HepG2 (cell line): ENCODE measurements around the gene ADPRM. TPM values are rescaled to one million over a fixed set of nuclear protein-coding genes. Genes with fewer than 3 reads are reported as not detected.

Experiments used
- AKAP8 ChIP-seq: sonication (generic); formaldehyde crosslinking; IDR thresholded peaks from 2 replicates; pipeline ENCODE4 v1.5.1; 2020; ENCODE audit warnings: mild to moderate bottlenecking, missing genetic modification reagents
- ARHGAP35 ChIP-seq: sonication (generic); formaldehyde crosslinking; IDR thresholded peaks from 2 replicates; pipeline ENCODE4 v1.9.0; 2022; ENCODE audit warnings: mild to moderate bottlenecking, inconsistent platforms, moderate library complexity, missing genetic modification reagents, borderline replicate concordance
- ARID2 ChIP-seq: sonication (generic); formaldehyde crosslinking; IDR thresholded peaks from 2 replicates; pipeline ENCODE4 v1.8.1; 2022; ENCODE audit warnings: mild to moderate bottlenecking, missing genetic modification reagents, borderline replicate concordance
- CBX1 ChIP-seq: IDR thresholded peaks from one replicate; pipeline ENCODE4 v1.6.1; 2016; ENCODE audit warnings: antibody characterized with exemption, low read depth
- CENPBD1 ChIP-seq: sonication (generic); formaldehyde crosslinking; IDR thresholded peaks from 2 replicates; pipeline ENCODE4 v1.8.0; 2022; ENCODE audit warnings: missing genetic modification reagents, low read depth, mild to moderate bottlenecking, borderline replicate concordance
- FLYWCH1 ChIP-seq: sonication (generic); formaldehyde crosslinking; IDR thresholded peaks from 2 replicates; pipeline ENCODE4 v1.8.1; 2023; ENCODE audit warnings: mild to moderate bottlenecking, missing genetic modification reagents
- HCFC1 ChIP-seq: fragments of 150-350 bp; IDR thresholded peaks from 2 replicates; pipeline ENCODE4 v1.6.1; 2014; ENCODE audit warnings: low read depth, low read length
- MXD1 ChIP-seq: sonication (generic); formaldehyde crosslinking; IDR thresholded peaks from 2 replicates; pipeline ENCODE4 v1.4.0; 2020; ENCODE audit warnings: mild to moderate bottlenecking, missing genetic modification reagents
- NCOR1 ChIP-seq: fragments of 200-600 bp; sonication (generic); IDR thresholded peaks from 2 replicates; pipeline ENCODE4 v1.7.0; 2017; ENCODE audit warnings: antibody characterized with exemption, low read length, borderline replicate concordance
- NFYC ChIP-seq: IDR thresholded peaks from 2 replicates; pipeline ENCODE4 v1.6.1; 2016; ENCODE audit warnings: missing genetic modification reagents, missing compliant biosample characterization
- ONECUT2 ChIP-seq: sonication (generic); formaldehyde crosslinking; IDR thresholded peaks from 2 replicates; pipeline ENCODE4 v1.4.0; 2020; ENCODE audit warnings: missing genetic modification reagents
- RBM39 ChIP-seq: fragments of 200-400 bp; formaldehyde crosslinking; IDR thresholded peaks from one replicate; pipeline ENCODE4 v1.6.1; 2018; ENCODE audit warnings: antibody characterized with exemption, mild to moderate bottlenecking, low read depth, low read length; ENCODE audit not compliant: poor library complexity, severe bottlenecking
- SOX5 ChIP-seq: IDR thresholded peaks from 2 replicates; pipeline ENCODE4 v1.6.1; 2016; ENCODE audit warnings: borderline replicate concordance
- TEAD3 ChIP-seq: optimal IDR thresholded peaks from 2 replicates; pipeline ENCODE3; 2016; ENCODE audit warnings: borderline replicate concordance
- TFDP1 ChIP-seq: IDR thresholded peaks from 2 replicates; pipeline ENCODE4 v1.6.1; 2016; ENCODE audit warnings: missing compliant biosample characterization, missing genetic modification reagents, borderline replicate concordance
- ZBTB7A ChIP-seq: sonication (generic); formaldehyde crosslinking; IDR thresholded peaks from 2 replicates; pipeline ENCODE4 v1.8.0; 2022; ENCODE audit warnings: mild to moderate bottlenecking, missing genetic modification reagents
- ZMAT3 ChIP-seq: sonication (generic); formaldehyde crosslinking; conservative IDR thresholded peaks from 2 replicates; pipeline ENCODE4 v1.7.0; 2021; ENCODE audit warnings: missing genetic modification reagents
- ZMYM4 ChIP-seq: sonication (generic); formaldehyde crosslinking; IDR thresholded peaks from 2 replicates; pipeline ENCODE4 v1.8.1; 2023; ENCODE audit warnings: mild to moderate bottlenecking, missing genetic modification reagents
- ZNF234 ChIP-seq: sonication (generic); formaldehyde crosslinking; conservative IDR thresholded peaks from 2 replicates; pipeline ENCODE4 v1.5.1; 2020; ENCODE audit warnings: mild to moderate bottlenecking, missing genetic modification reagents
- ZNF317 ChIP-seq: sonication (generic); formaldehyde crosslinking; IDR thresholded peaks from 2 replicates; pipeline ENCODE4 v1.5.0; 2020; ENCODE audit warnings: mild to moderate bottlenecking, missing genetic modification reagents
- ZNF451 ChIP-seq: sonication (generic); formaldehyde crosslinking; IDR thresholded peaks from 2 replicates; pipeline ENCODE4 v1.5.0; 2020; ENCODE audit warnings: mild to moderate bottlenecking, missing genetic modification reagents
- ZNF564 ChIP-seq: sonication (generic); formaldehyde crosslinking; IDR thresholded peaks from 2 replicates; pipeline ENCODE4 v1.8.1; 2023; ENCODE audit warnings: mild to moderate bottlenecking, missing genetic modification reagents
- ZNF576 ChIP-seq: sonication (generic); formaldehyde crosslinking; IDR thresholded peaks from 2 replicates; pipeline ENCODE4 v1.4.0; 2020; ENCODE audit warnings: mild to moderate bottlenecking, missing genetic modification reagents
- ZNF75D ChIP-seq: sonication (generic); formaldehyde crosslinking; IDR thresholded peaks from 2 replicates; pipeline ENCODE4 v1.8.1; 2023; ENCODE audit warnings: missing genetic modification reagents, mild to moderate bottlenecking, borderline replicate concordance
- ZNF768 ChIP-seq: sonication (generic); formaldehyde crosslinking; IDR thresholded peaks from 2 replicates; pipeline ENCODE4 v1.4.0; 2020; ENCODE audit warnings: missing genetic modification reagents
- ZSCAN31 ChIP-seq: sonication (generic); formaldehyde crosslinking; IDR thresholded peaks from 2 replicates; pipeline ENCODE4 v1.5.0; 2020; ENCODE audit warnings: low read depth, mild to moderate bottlenecking, missing genetic modification reagents
- polyA plus RNA-seq, 8 experiments: library from polyadenylated mRNA; depleted of rRNA in 3 of 8; stranded (reverse) in 7 of 8; unstranded in 1 of 8; fragments of >200 nt; fragmentation: Illumina TruSeq in 4 of 8; extraction: Trizol in 4 of 8; gene quantifications; 2 replicates each; pipeline versions ENCODE4 v1.2.1 to v1.2.3, GENCODE V29; 2011 to 2016; ENCODE audit warnings: low read depth in 4 of 8, missing spikeins in 1 of 8, mixed read lengths in 1 of 8; ENCODE audit not compliant: insufficient read depth in 1 of 8
- total RNA-seq, 5 experiments: library from RNA; depleted of rRNA; stranded (reverse); fragments of >200 nt; fragmentation: Illumina TruSeq; extraction: Trizol; gene quantifications; 2 replicates each; pipeline ENCODE4 v1.2.3, GENCODE V29; 2016; ENCODE audit warnings: low read depth in 1 of 5
- TF ChIP-seq, protein P1 (sequence below): sonication (generic); formaldehyde crosslinking; IDR thresholded peaks from 2 replicates; pipeline ENCODE4 v1.8.1; 2023; ENCODE audit warnings: mild to moderate bottlenecking, inconsistent platforms, moderate library complexity, missing genetic modification reagents, borderline replicate concordance

ADPRM gene
- total and polyA plus RNA-seq, 2 of the 13 experiments (the other 11 are each of a cell fraction or from before 2014, with no cell fraction given): 5.6 to 10.8 TPM

DNA sequence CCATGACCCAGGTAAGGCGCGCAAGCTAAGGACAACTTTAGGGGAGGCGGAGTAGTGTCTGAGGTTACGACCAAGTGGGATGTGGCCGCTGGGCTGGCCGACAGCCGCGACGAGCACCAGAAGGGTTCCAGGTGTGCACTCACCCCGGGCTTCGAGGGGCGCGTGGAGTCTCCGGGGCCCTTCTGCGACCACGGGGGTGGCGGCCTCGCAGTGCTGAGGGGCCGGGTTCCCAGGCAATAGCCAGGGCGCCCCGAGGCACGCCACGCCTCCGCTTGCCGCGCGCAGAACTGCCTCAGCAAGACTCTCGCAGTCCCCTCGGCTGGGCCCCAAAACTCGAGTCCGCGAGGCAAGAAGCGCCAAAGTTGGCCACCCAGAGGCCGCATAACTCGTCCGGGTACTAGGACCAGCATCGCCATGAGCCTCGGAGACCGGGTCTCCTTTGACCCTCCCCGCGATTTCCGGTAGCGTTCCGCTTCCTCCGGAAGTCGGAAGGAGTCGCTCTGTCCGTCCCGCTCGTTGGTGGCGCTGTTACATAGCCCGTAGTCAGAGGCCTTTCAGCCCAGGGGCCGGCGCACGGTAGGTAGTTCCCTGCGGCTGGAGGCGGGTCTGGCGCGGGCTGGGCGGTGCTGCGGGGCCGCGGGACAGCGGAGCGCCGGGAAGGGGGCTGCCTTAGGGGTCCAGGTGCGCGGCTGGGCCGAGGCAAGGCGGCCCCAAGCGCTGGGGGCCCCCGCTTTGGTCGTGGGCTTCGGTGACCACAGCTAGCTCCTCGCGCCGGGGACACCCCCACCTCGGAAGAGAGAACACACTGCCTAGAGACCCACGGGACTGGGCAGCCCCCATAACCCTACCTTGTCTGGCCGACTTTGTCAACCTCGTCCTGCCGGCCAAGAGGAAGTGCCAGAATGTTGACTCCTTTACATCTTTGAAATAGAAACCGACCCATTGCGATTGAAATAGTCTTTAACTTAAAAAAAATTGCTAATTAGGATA, at the start of gene ADPRM, which contains the start of gene SCO1 (continued):
- TF ChIP-seq ARID2 (peak; percentile 49; the same call in 1 of the 2 replicates), FLYWCH1 (CRISPR knock-in tag) (no peak), AKAP8 (CRISPR knock-in tag) (no peak), TEAD3 (CRISPR knock-in tag) (peak; percentile 58), ZNF234 (0 out of 2 replicates have a peak, but pooled peaks have one; percentile 29), ZNF451 (CRISPR knock-in tag) (peak; percentile 70; the same call in 1 of the 2 replicates), ONECUT2 (peak; percentile 20; the same call in 1 of the 2 replicates), MXD1 (CRISPR knock-in tag) (peak; percentile 94), NFYC (CRISPR knock-in tag) (peak; percentile 59), ZNF564 (CRISPR knock-in tag) (no peak; the same call in 1 of the 2 replicates), ZNF576 (CRISPR knock-in tag) (no peak), ARHGAP35 (0 out of 2 replicates have a peak, but pooled peaks have one; percentile 35), CENPBD1 (CRISPR knock-in tag) (no peak), SOX5 (CRISPR knock-in tag) (peak; percentile 57; the same call in 1 of the 2 replicates), NCOR1 (no peak), ZMAT3 (CRISPR knock-in tag) (peak; percentile 94), ZNF317 (0 out of 2 replicates have a peak, but pooled peaks have one; percentile 48), ZMYM4 (peak; percentile 95), ZNF768 (CRISPR knock-in tag) (peak; percentile 67; the same call in 1 of the 2 replicates), HCFC1 (peak; percentile 62), ZBTB7A (CRISPR knock-in tag) (peak; percentile 91), ZSCAN31 (peak; percentile 64), ZNF75D (CRISPR knock-in tag) (no peak), RBM39 (peak; percentile 50), CBX1 (peak; percentile 77), TFDP1 (CRISPR knock-in tag) (peak; percentile 55)
- TF ChIP-seq, protein P1, sequence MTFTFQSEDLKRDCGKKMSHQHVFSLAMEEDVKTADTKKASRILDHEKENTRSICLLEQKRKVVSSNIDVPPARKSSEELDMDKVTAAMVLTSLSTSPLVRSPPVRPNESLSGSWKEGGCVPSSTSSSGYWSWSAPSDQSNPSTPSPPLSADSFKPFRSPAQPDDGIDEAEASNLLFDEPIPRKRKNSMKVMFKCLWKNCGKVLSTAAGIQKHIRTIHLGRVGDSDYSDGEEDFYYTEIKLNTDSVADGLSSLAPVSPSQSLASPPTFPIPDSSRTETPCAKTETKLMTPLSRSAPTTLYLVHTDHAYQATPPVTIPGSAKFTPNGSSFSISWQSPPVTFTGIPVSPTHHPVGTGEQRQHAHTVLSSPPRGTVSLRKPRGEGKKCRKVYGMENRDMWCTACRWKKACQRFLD (CRISPR knock-in tag): no peak
